Ovary (tissue), 9 donors: ENCODE data around the gene OR8K3. TPM values are rescaled to one million over a fixed set of nuclear protein-coding genes. Genes with fewer than 3 reads are reported as not detected.

ENCODE experiments used
- DNase-seq, 5 donors: peaks; one replicate each; pipeline ENCODE4 v3.0.0-alpha.2; 2019 to 2020
- H3K27ac ChIP-seq, 2 donors: fragments of 200-600 bp; one replicate each; pipeline versions ENCODE4 v1.5.1 to v1.8.0; 2019 to 2022
- H3K27me3 ChIP-seq: fragments of 200-600 bp; one replicate; pipeline ENCODE4 v1.8.0; 2022
- H3K36me3 ChIP-seq: fragments of 200-600 bp; sonication (generic); one replicate; pipeline ENCODE4 v1.5.1; 2019
- H3K4me1 ChIP-seq: one replicate; pipeline ENCODE4 v1.8.1; 2013; ENCODE audit warnings: mild to moderate bottlenecking, moderate library complexity; ENCODE audit not compliant: insufficient read depth
- H3K4me3 ChIP-seq: fragments of 200-600 bp; sonication (generic); one replicate; pipeline ENCODE4 v1.5.1; 2017
- H3K9me3 ChIP-seq, 2 donors: fragments of 200-600 bp in 1 of 2; sonication (generic) in 1 of 2; one replicate each; pipeline versions ENCODE4 v1.5.1 to v1.8.1; 2013 to 2019; ENCODE audit warnings: mild to moderate bottlenecking in 1 of 2, moderate library complexity in 1 of 2
- CTCF ChIP-seq, 3 donors: fragments of 450-650 bp in 2 of 3; fragments of 200-600 bp in 1 of 3; IDR thresholded peaks; one replicate each; pipeline versions ENCODE4 v1.5.1 to v1.8.0; 2016 to 2022; ENCODE audit warnings: antibody characterized with exemption in 3 of 3, mild to moderate bottlenecking in 1 of 3
- EP300 ChIP-seq: sonication (generic); formaldehyde crosslinking; IDR thresholded peaks from one replicate; pipeline ENCODE4 v1.6.1; 2017; ENCODE audit warnings: antibody characterized with exemption
- POLR2A ChIP-seq: fragments of 450-650 bp; IDR thresholded peaks from one replicate; pipeline ENCODE4 v1.6.1; 2017; ENCODE audit warnings: antibody characterized with exemption, mild to moderate bottlenecking, moderate library complexity
- WGBS, 3 donors: extraction: QIAGEN DNeasy Blood & Tissue Kit in 1 of 3; methylation state at CpG; one replicate each; pipeline versions ENCODE4 v1.1.5 to v1.1.7; 2013 to 2017; 5-methylcytosine and 5-hydroxymethylcytosine counted together
- intact Hi-C, 4 donors: fragments of 100-400 bp; cut with DNase I; formaldehyde crosslinking; loops; one replicate each; pipeline versions ENCODE4 v1.11.0 to v1.15.1; 2022 to 2023
- polyA plus RNA-seq, 2 donors: library from polyadenylated mRNA; stranded (reverse); fragments of 200-250 nt in 1 of 2; fragments of 350-450 nt in 1 of 2; fragmentation: Illumina TruSeq in 1 of 2; extraction: RNeasy Lipid Tissue Mini Kit (QIAGEN cat#74804) in 1 of 2; gene quantifications; one replicate each; pipeline ENCODE4 v1.2.3, GENCODE V29; 2013 to 2014
- total RNA-seq, 7 donors: library from RNA; depleted of rRNA in 2 of 7; stranded (reverse); fragments of >200 nt in 2 of 7; fragmentation: NEBNext Ultra II Directional in 3 of 7; extraction: Animal tissue kit (Norgen Biotek cat#: 25700) in 3 of 7; gene quantifications; one replicate each; pipeline versions ENCODE4 v1.1.0 to v1.2.4, GENCODE V29; 2016 to 2023
- donor health status: DM: no; HTN: no; CAD: no; lungs with moderate emphysema.
- donor health status: DM: no; HTN: no; CAD: no.
- donor health status: Bipolar disorder and iron deficiency.
- donor health status: DM: yes; HTN: yes; CAD: no.
- donor health status: DM: no; HTN: no; CAD: no.
- donor health status: DM: yes; HTN: yes; CAD: no.

OR8K3 gene
- total and polyA plus RNA-seq, 9 donors = not detected

DNA sequence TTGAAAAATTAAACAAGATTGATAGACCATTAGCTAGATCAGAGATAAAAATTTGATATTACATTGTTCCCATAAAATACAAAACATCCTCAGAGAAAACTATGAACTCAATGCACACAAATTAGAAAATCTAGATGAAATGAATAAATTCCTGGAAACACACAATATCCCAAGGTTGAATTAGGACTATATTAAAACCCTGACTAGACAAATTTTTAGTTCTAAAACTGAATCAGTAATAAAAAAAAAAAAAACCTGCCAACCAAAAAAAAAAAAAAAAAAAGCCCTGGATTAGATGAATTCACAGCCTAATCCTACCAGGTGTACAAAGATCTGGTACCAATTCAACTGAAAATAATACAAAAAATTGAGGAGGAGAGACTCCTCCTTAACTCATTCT lies 25.3 kb downstream of the OR8K3 start:
- Histone ChIP-seq H3K36me3 (no peaks in the 10 kb centered on the region), H3K27ac (no peak overlapping the region), H3K9me3 (no peaks in the 10 kb centered on the region), H3K4me1 (no peaks in the 10 kb centered on the region), H3K27me3 (no peaks in the 10 kb centered on the region), H3K4me3 (no peak overlapping the region)
- DNase-seq = no peak
- intact Hi-C loops = no loop called here
- TF ChIP-seq POLR2A = no peak
- no peak for TF ChIP-seq EP300
- TF ChIP-seq CTCF (IDR thresholded peaks at IDR 0.05) = no peak

DNA sequence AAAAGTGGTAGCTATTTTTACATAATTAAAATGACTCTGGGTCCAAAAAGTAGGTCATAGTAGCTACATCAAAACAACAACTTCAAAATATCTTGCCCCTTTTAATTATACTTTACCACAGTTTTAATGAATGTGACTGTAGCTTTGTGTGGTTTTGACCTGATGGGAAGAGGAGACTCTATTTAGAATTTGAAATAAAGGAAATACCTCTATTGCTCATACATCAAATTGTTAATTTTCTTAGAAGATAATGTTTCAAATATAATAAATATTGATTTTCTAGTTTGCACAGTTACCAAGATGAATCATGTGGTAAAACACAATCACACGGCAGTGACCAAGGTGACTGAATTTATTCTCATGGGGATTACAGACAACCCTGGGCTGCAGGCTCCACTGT lies 30.8 kb downstream of the OR8K3 start, which contains the start of gene OR8K1:
Gene OR8K1 (plus strand): TSS at position 301 of the 400 bp plus-strand sequence. CDS start 0 bp downstream, at position 301.
- Histone ChIP-seq H3K36me3 (no peaks in the 10 kb centered on the region), H3K9me3 (no peaks in the 10 kb centered on the region), H3K4me1 (no peaks in the 10 kb centered on the region), H3K4me3 (no peak within 1 kb of the TSS), H3K27ac (no peak within 1 kb of the TSS), H3K27me3 (no peaks in the 10 kb centered on the region)
- no peak for TF ChIP-seq POLR2A
- no peak for TF ChIP-seq EP300
- TF ChIP-seq CTCF (IDR thresholded peaks at IDR 0.05) = no peak
- no peak for DNase-seq
- WGBS, 3 donors = 83 to 95% (median 94%) methylated on average over 1 of the region's 1 CpG
- intact Hi-C loops = no loop called here

DNA sequence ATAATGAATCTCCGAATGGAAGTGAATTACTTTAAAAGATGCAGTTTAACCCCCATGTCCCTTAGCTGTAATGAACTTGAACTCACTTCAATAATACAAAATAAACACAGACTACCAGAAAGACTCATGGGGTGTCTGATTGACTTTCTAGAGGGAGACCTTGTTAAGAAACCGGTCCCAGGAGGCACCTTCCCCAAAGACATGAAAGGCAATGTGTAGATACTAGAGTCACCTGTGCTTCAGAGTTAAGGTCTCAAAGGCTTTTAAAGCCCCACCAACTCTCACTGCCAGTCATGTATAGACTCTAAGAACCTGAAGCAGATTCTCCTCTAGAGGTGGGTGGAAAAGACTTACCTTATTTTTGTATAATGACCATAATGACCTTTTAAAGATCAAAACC lies 39.0 kb downstream of the OR8K3 start, which contains the start of gene OR8J1:
Gene OR8J1 (plus strand): TSS at position 301 of the 400 bp plus-strand sequence. CDS start 5,956 bp downstream, outside the sequence.
- Histone ChIP-seq H3K9me3 (no peaks in the 10 kb centered on the region), H3K27ac (no peak within 1 kb of the TSS), H3K4me3 (no peak within 1 kb of the TSS), H3K27me3 (peaks cover 2% of the 10 kb centered on the region), H3K4me1 (no peaks in the 10 kb centered on the region), H3K36me3 (no peaks in the 10 kb centered on the region)
- WGBS, 3 donors = 59 to 79% (median 71%) methylated on average over 2 of the region's 2 CpGs
- TF ChIP-seq POLR2A (no peak), CTCF (IDR thresholded peaks at IDR 0.05) (no peak)
- DNase-seq = no peak
- intact Hi-C loops = no loop called here

Other genes with a start within 250 kb of the OR8K3 start
- gene OR8I2, start 221.8 kb upstream of the OR8K3 start, total RNA-seq = not detected
- gene OR8I2, start 221.8 kb upstream of the OR8K3 start, polyA plus RNA-seq = not detected
- gene OR8H2, start 211.5 kb upstream of the OR8K3 start, total RNA-seq = not detected
- not detected for gene OR8H2, start 211.5 kb upstream of the OR8K3 start, polyA plus RNA-seq
- not detected for gene OR8H3, start 192.8 kb upstream of the OR8K3 start, total RNA-seq
- gene OR8H3, start 192.8 kb upstream of the OR8K3 start, polyA plus RNA-seq = not detected
- not detected for gene OR8J3, start 174.9 kb upstream of the OR8K3 start, total RNA-seq
- not detected for gene OR8J3, start 174.9 kb upstream of the OR8K3 start, polyA plus RNA-seq
- not detected for gene OR8K5, start 154.8 kb upstream of the OR8K3 start, total RNA-seq
- not detected for gene OR8K5, start 154.8 kb upstream of the OR8K3 start, polyA plus RNA-seq
- not detected for gene OR5J2, start 138.5 kb upstream of the OR8K3 start, total RNA-seq
- not detected for gene OR5J2, start 138.5 kb upstream of the OR8K3 start, polyA plus RNA-seq
- gene OR5T2, start 80.9 kb upstream of the OR8K3 start, total RNA-seq = not detected
- gene OR5T2, start 80.9 kb upstream of the OR8K3 start, polyA plus RNA-seq = not detected
- not detected for gene OR5T3, start 62.9 kb upstream of the OR8K3 start, total RNA-seq
- gene OR5T3, start 62.9 kb upstream of the OR8K3 start, polyA plus RNA-seq = not detected
- not detected for gene OR5T1, start 41.0 kb upstream of the OR8K3 start, total RNA-seq
- not detected for gene OR5T1, start 41.0 kb upstream of the OR8K3 start, polyA plus RNA-seq
- gene OR8H1, start 22.9 kb upstream of the OR8K3 start, total RNA-seq = not detected
- not detected for gene OR8H1, start 22.9 kb upstream of the OR8K3 start, polyA plus RNA-seq
- not detected for gene OR8K1, start 30.9 kb downstream of the OR8K3 start, total RNA-seq
- gene OR8K1, start 30.9 kb downstream of the OR8K3 start, polyA plus RNA-seq = not detected
- gene OR8J1, start 39.1 kb downstream of the OR8K3 start, total RNA-seq = not detected
- gene OR8J1, start 39.1 kb downstream of the OR8K3 start, polyA plus RNA-seq = not detected
- not detected for gene OR8U1, start 60.5 kb downstream of the OR8K3 start, total RNA-seq
- gene OR8U1, start 60.5 kb downstream of the OR8K3 start, polyA plus RNA-seq = not detected
- gene OR5AL1, start 97.6 kb downstream of the OR8K3 start, total RNA-seq = not detected
- gene OR5AL1, start 97.6 kb downstream of the OR8K3 start, polyA plus RNA-seq = not detected
- not detected for gene OR5M3, start 158.2 kb downstream of the OR8K3 start, total RNA-seq
- gene OR5M3, start 158.2 kb downstream of the OR8K3 start, polyA plus RNA-seq = not detected
- gene OR5M8, start 176.2 kb downstream of the OR8K3 start, total RNA-seq = not detected
- not detected for gene OR5M8, start 176.2 kb downstream of the OR8K3 start, polyA plus RNA-seq
- gene OR5M11, start 228.1 kb downstream of the OR8K3 start, total RNA-seq = not detected
- not detected for gene OR5M11, start 228.1 kb downstream of the OR8K3 start, polyA plus RNA-seq